Endometrial microvascular endothelial cells (primary cell): ENCODE data around the gene TM2D3. TPM values are rescaled to one million over a fixed set of nuclear protein-coding genes. Genes with fewer than 3 reads are reported as not detected.
"Not testable (repeated sequence)": the region's sequence is repeated elsewhere in the genome, so short reads cannot be mapped to it uniquely, and the experiment has no call there.

Source experiments
- in situ Hi-C: cut with HindIII; loops from 2 replicates; pipeline ENCODE4 v1.10.0; 2017; ENCODE audit warnings: low sequenced_read_pairs, low pct_unique_long_range_greater_than_20kb; ENCODE audit errors: inconsistent ontology term
- total RNA-seq: library from RNA; depleted of rRNA; stranded (reverse); fragments of >200 nt; gene quantifications from one replicate; pipeline ENCODE4 v1.2.3, GENCODE V29; 2015; ENCODE audit errors: inconsistent ontology term

TM2D3 gene
- total RNA-seq, 1 donor from 2014 or later: 36.9 TPM

- in situ Hi-C loops: no loop called here
Measured at GRCh38 chr15:101635944-101636727, 16.0 kb downstream of the TM2D3 start.

- in situ Hi-C loops: no loop called here
Measured at GRCh38 chr15:101633356-101633755, 18.8 kb downstream of the TM2D3 start.

- in situ Hi-C loops: not testable (repeated sequence)
Measured at GRCh38 chr15:101626729-101627128, 25.5 kb downstream of the TM2D3 start.

- in situ Hi-C loops: no loop called here
Measured at GRCh38 chr15:101625980-101626379, 26.2 kb downstream of the TM2D3 start.

- in situ Hi-C loops: no loop called here
Measured at GRCh38 chr15:101625184-101625583, 27.0 kb downstream of the TM2D3 start.

GRCh38 chr15:101623367-101624304 lies 28.5 kb downstream of the TM2D3 start:
- in situ Hi-C loops: no loop called here

- in situ Hi-C loops: no loop called here
Measured at GRCh38 chr15:101621961-101622360, 30.2 kb downstream of the TM2D3 start.

GRCh38 chr15:101620671-101621070 lies 31.5 kb downstream of the TM2D3 start:
- in situ Hi-C loops: no loop called here

GRCh38 chr15:101619615-101619865 lies 32.6 kb downstream of the TM2D3 start:
- in situ Hi-C loops: no loop called here

- in situ Hi-C loops: no loop called here
Measured at GRCh38 chr15:101618851-101619614, 33.1 kb downstream of the TM2D3 start.

- in situ Hi-C loops: no loop called here
Measured at GRCh38 chr15:101618076-101618475, 34.1 kb downstream of the TM2D3 start.

GRCh38 chr15:101617390-101617965 lies 34.7 kb downstream of the TM2D3 start:
- in situ Hi-C loops: no loop called here

- in situ Hi-C loops: no loop called here
Measured at GRCh38 chr15:101615986-101616848, 36.0 kb downstream of the TM2D3 start.

- in situ Hi-C loops: no loop called here
Measured at GRCh38 chr15:101615414-101615985, 36.7 kb downstream of the TM2D3 start.

- in situ Hi-C loops: no loop called here
Measured at GRCh38 chr15:101614761-101615160, 37.4 kb downstream of the TM2D3 start.

- in situ Hi-C loops: no loop called here
Measured at GRCh38 chr15:101614001-101614585, 38.1 kb downstream of the TM2D3 start.

GRCh38 chr15:101613130-101614000 lies 38.8 kb downstream of the TM2D3 start:
- in situ Hi-C loops: no loop called here
